Neural cell (in vitro differentiated cells): ENCODE results near the gene SLC37A1. TPM values are rescaled to one million over a fixed set of nuclear protein-coding genes. Genes with fewer than 3 reads are reported as not detected.

ENCODE experiments used
- H2AFZ ChIP-seq: fragments of 200-600, 300-800 bp; sonication (generic), shearing (Covaris generic); 2 replicates; pipeline ENCODE4 v1.6.0; 2014; ENCODE audit warnings: low read depth, mild to moderate bottlenecking, antibody characterized with exemption, low read length, moderate library complexity
- H3F3A ChIP-seq: fragments of 200-600 bp; shearing (Covaris generic); 2 replicates; pipeline ENCODE4 v1.6.1; 2016; ENCODE audit warnings: mild to moderate bottlenecking, moderate library complexity, mixed read lengths, antibody characterized with exemption, low read length; ENCODE audit not compliant: insufficient read depth, poor library complexity, severe bottlenecking
- H3K27ac ChIP-seq: fragments of 200-600, 300-800 bp; sonication (generic), shearing (Covaris generic); 2 replicates; pipeline ENCODE4 v1.5.1; 2014; ENCODE audit warnings: mild to moderate bottlenecking, low read length, moderate library complexity
- H3K27me3 ChIP-seq: fragments of 300-800, 200-600 bp; sonication (generic), shearing (Covaris generic); 2 replicates; pipeline ENCODE4 v1.6.0; 2014; ENCODE audit warnings: mild to moderate bottlenecking, low read depth, low read length, moderate library complexity; ENCODE audit not compliant: insufficient read depth
- H3K36me3 ChIP-seq: fragments of 300-800, 200-600 bp; sonication (generic), shearing (Covaris generic); 2 replicates; pipeline ENCODE4 v1.5.1; 2014; ENCODE audit warnings: mild to moderate bottlenecking, antibody characterized with exemption, low read length, moderate library complexity; ENCODE audit not compliant: insufficient read depth
- H3K4me2 ChIP-seq: fragments of 300-800, 200-600 bp; sonication (generic), shearing (Covaris generic); 2 replicates; pipeline ENCODE4 v1.6.0; 2014; ENCODE audit warnings: mild to moderate bottlenecking, low read length
- H3K4me3 ChIP-seq: fragments of 300-800, 200-600 bp; sonication (generic), shearing (Covaris generic); 2 replicates; pipeline ENCODE4 v1.5.1; 2014; ENCODE audit warnings: mild to moderate bottlenecking, low read length, moderate library complexity
- H3K79me2 ChIP-seq: fragments of 200-600 bp; shearing (Covaris generic); replicated peaks from 2 replicates; pipeline ENCODE4 v1.6.0; 2014; ENCODE audit warnings: mild to moderate bottlenecking, low read length, moderate library complexity; ENCODE audit not compliant: insufficient read depth
- H3K9ac ChIP-seq: fragments of 300-800, 200-600 bp; sonication (generic), shearing (Covaris generic); 2 replicates; pipeline ENCODE4 v1.6.1; 2016; ENCODE audit warnings: mild to moderate bottlenecking, low read length, mixed read lengths
- H3K9me2 ChIP-seq: fragments of 200-600 bp; shearing (Covaris generic); 2 replicates; pipeline ENCODE4 v1.6.1; 2016; ENCODE audit warnings: mild to moderate bottlenecking, low read length, mixed read lengths; ENCODE audit not compliant: insufficient read depth
- H3K9me3 ChIP-seq: fragments of 200-600, 300-800 bp; sonication (generic), shearing (Covaris generic); 2 replicates; pipeline ENCODE4 v1.6.1; 2016; ENCODE audit warnings: mild to moderate bottlenecking, mixed run types, low read length, moderate library complexity, mixed read lengths
- H4K20me1 ChIP-seq: fragments of 200-600 bp; shearing (Covaris generic); 2 replicates; pipeline ENCODE4 v1.6.1; 2016; ENCODE audit warnings: mild to moderate bottlenecking, mixed run types; ENCODE audit not compliant: insufficient read depth
- EP300 ChIP-seq: fragments of 450-650 bp; conservative IDR thresholded peaks from 2 replicates; pipeline ENCODE4 v1.6.1; 2014; ENCODE audit warnings: antibody characterized with exemption, mild to moderate bottlenecking, moderate library complexity; ENCODE audit not compliant: poor library complexity, severe bottlenecking
- EZH2 ChIP-seq: fragments of 200-600, 300-800 bp; shearing (Covaris generic), sonication (generic); IDR thresholded peaks from 2 replicates; pipeline ENCODE4 v1.6.1; 2014; ENCODE audit warnings: antibody characterized with exemption, low read length, borderline replicate concordance, mild to moderate bottlenecking; ENCODE audit not compliant: insufficient read depth, poor library complexity, severe bottlenecking
- MXI1 ChIP-seq: fragments of 450-650 bp; conservative IDR thresholded peaks from 2 replicates; pipeline ENCODE4 v1.6.1; 2014; ENCODE audit warnings: antibody characterized with exemption, mild to moderate bottlenecking; ENCODE audit not compliant: poor library complexity, severe bottlenecking
- POLR2AphosphoS5 ChIP-seq: IDR thresholded peaks from 2 replicates; pipeline ENCODE4 v1.6.1; 2012
- RAD21 ChIP-seq: fragments of 450-650 bp; conservative IDR thresholded peaks from 2 replicates; pipeline ENCODE4 v1.6.1; 2014; ENCODE audit warnings: antibody characterized with exemption, mild to moderate bottlenecking, moderate library complexity
- SMC3 ChIP-seq: fragments of 450-650 bp; conservative IDR thresholded peaks from 2 replicates; pipeline ENCODE4 v1.6.1; 2014; ENCODE audit warnings: antibody characterized with exemption, mild to moderate bottlenecking, moderate library complexity; ENCODE audit not compliant: poor library complexity
- TAF1 ChIP-seq: IDR thresholded peaks from 2 replicates; pipeline ENCODE4 v1.6.1; 2012; ENCODE audit warnings: low read depth
- polyA plus RNA-seq: library from polyadenylated mRNA; depleted of rRNA; stranded (reverse); fragments of >200 nt; gene quantifications from 2 replicates; pipeline ENCODE4 v1.2.3, GENCODE V29; 2014
- TF ChIP-seq, protein P1 (sequence below): IDR thresholded peaks from 2 replicates; pipeline ENCODE4 v1.6.1; 2012; ENCODE audit warnings: borderline replicate concordance
- TF ChIP-seq, protein P2 (sequence below): fragments of 450-650 bp; IDR thresholded peaks from 2 replicates; pipeline ENCODE4 v1.5.1; 2014; ENCODE audit warnings: antibody characterized with exemption, mild to moderate bottlenecking, moderate library complexity; ENCODE audit not compliant: poor library complexity, severe bottlenecking

The SLC37A1 gene
- polyA plus RNA-seq, 1 donor from 2014 or later, result 60.7 TPM

DNA sequence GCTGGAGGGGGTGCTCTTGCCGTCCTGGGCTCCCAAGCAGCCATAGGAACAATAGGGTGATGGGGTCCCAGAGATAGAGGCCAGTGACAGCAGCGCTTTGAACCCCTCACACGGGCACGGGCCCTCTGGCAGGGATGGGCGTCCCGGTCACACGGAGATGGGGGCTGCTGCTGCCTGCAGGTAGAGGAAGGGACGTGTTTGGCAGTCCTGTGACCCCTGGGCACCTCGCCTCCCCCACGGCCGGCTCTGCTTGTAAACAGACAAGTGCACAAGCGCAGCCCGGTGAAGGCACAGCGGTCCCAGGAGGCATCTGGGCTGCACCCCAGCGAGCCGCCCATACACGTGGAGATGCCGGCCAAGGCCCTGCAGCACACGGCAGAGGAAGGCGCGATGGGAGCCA, 103.3 kb downstream of the SLC37A1 start:
- Histone ChIP-seq H3K9me2 (no peaks in the 10 kb centered on the region), H3K4me3 (no peak overlapping the region), H4K20me1 (no peaks in the 10 kb centered on the region), H3K4me2 (no peak overlapping the region), H3K27me3 (no peaks in the 10 kb centered on the region), H3F3A (no peaks in the 10 kb centered on the region), H3K9ac (no peak overlapping the region), H3K79me2 (no peaks in the 10 kb centered on the region), H3K27ac (no peak overlapping the region), H2AFZ (no peak overlapping the region), H3K36me3 (no peaks in the 10 kb centered on the region), H3K9me3 (no peaks in the 10 kb centered on the region)
- TF ChIP-seq MXI1 (no peak), EZH2 (no peak), EP300 (no peak), RAD21 (no peak), TAF1 (no peak), POLR2AphosphoS5 (no peak), SMC3 (no peak)
- TF ChIP-seq, protein P1, sequence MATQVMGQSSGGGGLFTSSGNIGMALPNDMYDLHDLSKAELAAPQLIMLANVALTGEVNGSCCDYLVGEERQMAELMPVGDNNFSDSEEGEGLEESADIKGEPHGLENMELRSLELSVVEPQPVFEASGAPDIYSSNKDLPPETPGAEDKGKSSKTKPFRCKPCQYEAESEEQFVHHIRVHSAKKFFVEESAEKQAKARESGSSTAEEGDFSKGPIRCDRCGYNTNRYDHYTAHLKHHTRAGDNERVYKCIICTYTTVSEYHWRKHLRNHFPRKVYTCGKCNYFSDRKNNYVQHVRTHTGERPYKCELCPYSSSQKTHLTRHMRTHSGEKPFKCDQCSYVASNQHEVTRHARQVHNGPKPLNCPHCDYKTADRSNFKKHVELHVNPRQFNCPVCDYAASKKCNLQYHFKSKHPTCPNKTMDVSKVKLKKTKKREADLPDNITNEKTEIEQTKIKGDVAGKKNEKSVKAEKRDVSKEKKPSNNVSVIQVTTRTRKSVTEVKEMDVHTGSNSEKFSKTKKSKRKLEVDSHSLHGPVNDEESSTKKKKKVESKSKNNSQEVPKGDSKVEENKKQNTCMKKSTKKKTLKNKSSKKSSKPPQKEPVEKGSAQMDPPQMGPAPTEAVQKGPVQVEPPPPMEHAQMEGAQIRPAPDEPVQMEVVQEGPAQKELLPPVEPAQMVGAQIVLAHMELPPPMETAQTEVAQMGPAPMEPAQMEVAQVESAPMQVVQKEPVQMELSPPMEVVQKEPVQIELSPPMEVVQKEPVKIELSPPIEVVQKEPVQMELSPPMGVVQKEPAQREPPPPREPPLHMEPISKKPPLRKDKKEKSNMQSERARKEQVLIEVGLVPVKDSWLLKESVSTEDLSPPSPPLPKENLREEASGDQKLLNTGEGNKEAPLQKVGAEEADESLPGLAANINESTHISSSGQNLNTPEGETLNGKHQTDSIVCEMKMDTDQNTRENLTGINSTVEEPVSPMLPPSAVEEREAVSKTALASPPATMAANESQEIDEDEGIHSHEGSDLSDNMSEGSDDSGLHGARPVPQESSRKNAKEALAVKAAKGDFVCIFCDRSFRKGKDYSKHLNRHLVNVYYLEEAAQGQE, result no peak
- TF ChIP-seq, protein P2, sequence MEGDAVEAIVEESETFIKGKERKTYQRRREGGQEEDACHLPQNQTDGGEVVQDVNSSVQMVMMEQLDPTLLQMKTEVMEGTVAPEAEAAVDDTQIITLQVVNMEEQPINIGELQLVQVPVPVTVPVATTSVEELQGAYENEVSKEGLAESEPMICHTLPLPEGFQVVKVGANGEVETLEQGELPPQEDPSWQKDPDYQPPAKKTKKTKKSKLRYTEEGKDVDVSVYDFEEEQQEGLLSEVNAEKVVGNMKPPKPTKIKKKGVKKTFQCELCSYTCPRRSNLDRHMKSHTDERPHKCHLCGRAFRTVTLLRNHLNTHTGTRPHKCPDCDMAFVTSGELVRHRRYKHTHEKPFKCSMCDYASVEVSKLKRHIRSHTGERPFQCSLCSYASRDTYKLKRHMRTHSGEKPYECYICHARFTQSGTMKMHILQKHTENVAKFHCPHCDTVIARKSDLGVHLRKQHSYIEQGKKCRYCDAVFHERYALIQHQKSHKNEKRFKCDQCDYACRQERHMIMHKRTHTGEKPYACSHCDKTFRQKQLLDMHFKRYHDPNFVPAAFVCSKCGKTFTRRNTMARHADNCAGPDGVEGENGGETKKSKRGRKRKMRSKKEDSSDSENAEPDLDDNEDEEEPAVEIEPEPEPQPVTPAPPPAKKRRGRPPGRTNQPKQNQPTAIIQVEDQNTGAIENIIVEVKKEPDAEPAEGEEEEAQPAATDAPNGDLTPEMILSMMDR, result no peak

DNA sequence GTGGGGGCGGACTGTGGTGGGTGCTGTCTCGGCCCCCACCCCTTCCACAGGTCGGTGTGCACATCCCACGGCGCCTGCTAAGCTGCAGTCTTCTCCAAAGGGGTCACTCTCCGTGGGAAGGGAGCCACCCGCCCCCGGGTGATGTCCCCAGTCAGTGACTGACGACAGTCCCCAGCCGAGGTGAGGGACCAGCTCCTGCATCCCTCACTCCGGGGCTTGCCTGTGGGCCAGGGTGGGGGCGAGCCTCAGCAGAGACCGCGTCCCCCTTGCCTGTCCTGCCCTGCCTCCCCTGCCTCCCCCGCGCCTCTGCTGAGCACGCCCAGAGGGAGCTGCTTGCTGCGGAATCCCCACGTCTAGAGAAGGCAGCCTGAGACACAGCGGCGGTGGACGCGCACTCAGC, 103.8 kb downstream of the SLC37A1 start:
- Histone ChIP-seq H3F3A (no peaks in the 10 kb centered on the region), H3K9me2 (no peaks in the 10 kb centered on the region), H2AFZ (no peak overlapping the region), H3K4me2 (no peak overlapping the region), H3K79me2 (no peaks in the 10 kb centered on the region), H3K9ac (no peak overlapping the region), H3K27me3 (no peaks in the 10 kb centered on the region), H3K36me3 (no peaks in the 10 kb centered on the region), H3K9me3 (no peaks in the 10 kb centered on the region), H3K27ac (no peak overlapping the region), H4K20me1 (no peaks in the 10 kb centered on the region), H3K4me3 (no peak overlapping the region)
- TF ChIP-seq MXI1 (no peak), EZH2 (no peak), EP300 (no peak), POLR2AphosphoS5 (no peak), RAD21 (no peak)
- TF ChIP-seq, protein P1, result no peak
- TF ChIP-seq, protein P2, result no peak
